Adrenal gland (tissue), 5 donors: ENCODE measurements around the gene CST6.

Source experiments
- CTCF ChIP-seq, 6 experiments: fragments of 450-650 bp in 4 of 6; fragments of 200-600 bp in 2 of 6; sonication (generic) in 1 of 6; IDR thresholded peaks; 1 replicate in 5 of 6; 2 replicates in 1 of 6; pipeline versions ENCODE4 v1.5.1 to v1.8.0; 2016 to 2021; ENCODE audit warnings: antibody characterized with exemption in 6 of 6, mild to moderate bottlenecking in 2 of 6, moderate library complexity in 1 of 6
- POLR2A ChIP-seq, 2 donors: fragments of 450-650 bp; IDR thresholded peaks; one replicate each; pipeline ENCODE4 v1.6.1; 2017; ENCODE audit warnings: antibody characterized with exemption in 2 of 2, mild to moderate bottlenecking in 2 of 2, moderate library complexity in 1 of 2
- donor health status: DM: no; HTN: no; CAD: no.

DNA sequence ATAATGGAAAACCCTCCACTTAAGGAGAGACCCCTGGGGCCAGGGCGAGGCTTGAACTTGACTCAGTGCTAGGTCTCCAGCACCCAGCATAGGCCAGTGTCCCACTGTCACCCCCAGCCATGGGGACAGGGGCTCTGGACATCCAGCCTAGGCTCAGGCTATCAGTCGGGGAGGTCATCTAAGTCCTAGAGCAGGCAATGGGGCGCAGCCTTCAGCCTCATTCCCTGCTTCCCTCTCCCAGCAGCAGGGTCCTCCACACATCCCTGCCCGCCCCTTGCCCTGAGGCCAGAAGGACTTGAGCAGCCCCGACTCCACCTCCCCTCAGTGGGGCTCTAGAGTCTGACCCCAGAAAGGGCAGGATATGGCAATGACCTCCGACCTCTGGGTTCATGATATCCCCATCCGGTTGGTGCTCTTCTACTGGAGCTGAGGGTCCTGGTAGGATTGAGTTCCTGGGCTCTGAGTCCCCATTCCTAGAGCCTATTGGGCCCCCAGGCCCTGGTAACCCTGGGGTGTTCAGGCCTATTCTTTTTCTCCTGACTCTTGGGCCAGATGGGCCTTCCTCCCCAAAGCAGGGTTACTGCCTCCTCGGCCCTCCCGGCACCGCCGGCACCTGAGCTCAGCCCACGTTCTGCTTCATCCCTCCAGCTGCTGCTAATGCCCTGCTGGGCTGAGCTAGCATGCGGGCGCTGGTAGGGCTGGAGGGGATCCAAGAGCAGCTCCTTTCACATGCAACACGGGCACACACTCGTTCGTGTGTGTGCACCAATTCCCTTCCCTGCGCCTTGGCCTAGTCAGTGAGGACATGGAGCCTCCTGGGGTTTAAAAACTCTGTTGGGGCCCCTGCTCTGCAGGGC, 4.4 kb downstream of the CST6 start:
- no peak for TF ChIP-seq CTCF (IDR thresholded peaks at IDR 0.05)
- no peak for TF ChIP-seq POLR2A (IDR thresholded peaks at IDR 0.05)
